ENCODE measurements around the gene ZC3H12A.

- no peak for TF ChIP-seq CTCF (conservative IDR thresholded peaks at IDR 0.05)
- no peak for TF ChIP-seq ZFX (IDR thresholded peaks at IDR 0.05)
Measured at GRCh38 chr1:37477198-37477931, 3.0 kb downstream of the ZC3H12A start.

Measured in C4-2B (cell line).